Uterus (tissue), 2 donors: ENCODE data around the gene THRSP.

Experiments used
- POLR2A ChIP-seq, 2 donors: fragments of 450-650 bp; IDR thresholded peaks; one replicate each; pipeline ENCODE4 v1.6.1; 2016; ENCODE audit warnings: antibody characterized with exemption in 2 of 2, mild to moderate bottlenecking in 1 of 2, moderate library complexity in 1 of 2
- TF ChIP-seq, protein P1 (sequence below), 4 experiments: fragments of 200-600 bp in 2 of 4; fragments of 450-650 bp in 2 of 4; sonication (generic) in 2 of 4; IDR thresholded peaks; one replicate each; pipeline ENCODE4 v1.5.1; 2016 to 2019; ENCODE audit warnings: antibody characterized with exemption in 4 of 4, mild to moderate bottlenecking in 2 of 4, moderate library complexity in 1 of 4

DNA sequence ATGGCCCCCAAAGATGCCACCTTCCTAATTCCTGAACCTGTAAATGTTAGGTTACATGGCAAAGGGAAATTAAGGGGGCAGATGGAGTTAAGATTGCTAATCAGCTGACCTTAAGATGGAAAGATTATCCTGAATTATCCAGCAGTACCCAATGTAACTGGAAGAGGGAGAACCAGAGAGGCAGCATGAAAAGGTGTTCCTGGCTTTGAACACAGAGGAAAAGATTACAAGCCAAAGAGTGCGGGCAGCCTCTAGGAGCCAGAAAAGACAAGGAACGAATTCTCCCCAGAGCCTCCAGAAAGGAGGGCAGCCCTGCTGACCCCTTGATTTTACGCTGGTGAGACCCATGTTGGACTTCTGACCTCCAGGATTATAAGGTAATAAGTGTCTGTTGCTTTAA lies 15.1 kb upstream of the THRSP start:
- TF ChIP-seq POLR2A (IDR thresholded peaks at IDR 0.05) = no peak
- TF ChIP-seq, protein P1, sequence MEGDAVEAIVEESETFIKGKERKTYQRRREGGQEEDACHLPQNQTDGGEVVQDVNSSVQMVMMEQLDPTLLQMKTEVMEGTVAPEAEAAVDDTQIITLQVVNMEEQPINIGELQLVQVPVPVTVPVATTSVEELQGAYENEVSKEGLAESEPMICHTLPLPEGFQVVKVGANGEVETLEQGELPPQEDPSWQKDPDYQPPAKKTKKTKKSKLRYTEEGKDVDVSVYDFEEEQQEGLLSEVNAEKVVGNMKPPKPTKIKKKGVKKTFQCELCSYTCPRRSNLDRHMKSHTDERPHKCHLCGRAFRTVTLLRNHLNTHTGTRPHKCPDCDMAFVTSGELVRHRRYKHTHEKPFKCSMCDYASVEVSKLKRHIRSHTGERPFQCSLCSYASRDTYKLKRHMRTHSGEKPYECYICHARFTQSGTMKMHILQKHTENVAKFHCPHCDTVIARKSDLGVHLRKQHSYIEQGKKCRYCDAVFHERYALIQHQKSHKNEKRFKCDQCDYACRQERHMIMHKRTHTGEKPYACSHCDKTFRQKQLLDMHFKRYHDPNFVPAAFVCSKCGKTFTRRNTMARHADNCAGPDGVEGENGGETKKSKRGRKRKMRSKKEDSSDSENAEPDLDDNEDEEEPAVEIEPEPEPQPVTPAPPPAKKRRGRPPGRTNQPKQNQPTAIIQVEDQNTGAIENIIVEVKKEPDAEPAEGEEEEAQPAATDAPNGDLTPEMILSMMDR (IDR thresholded peaks at IDR 0.05) = no peak
